ENCODE measurements around the gene ACP6.
A peak's percentile ranks its signal among the peaks of the same experiment; 100 is the strongest.

Gene ACP6

DNA sequence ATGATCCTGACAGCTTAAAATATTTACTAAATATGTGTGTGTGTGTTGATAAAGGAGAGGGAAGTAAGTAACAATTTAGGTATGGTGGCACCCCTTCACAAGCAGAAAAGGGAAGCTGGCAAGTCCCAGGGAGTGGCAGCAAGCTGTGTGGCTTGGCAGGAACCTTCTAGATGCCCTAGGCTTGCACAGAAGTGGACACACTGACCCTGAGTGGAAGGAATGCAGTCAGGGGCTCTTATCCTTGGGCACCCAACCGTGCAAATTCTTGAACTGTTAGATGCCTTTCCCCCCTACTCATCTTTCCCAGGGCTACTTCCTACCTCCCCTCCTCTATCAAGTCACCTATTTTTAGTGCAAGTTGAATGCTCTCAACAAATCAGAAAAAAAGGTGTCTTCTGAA, 18.9 kb downstream of the ACP6 start:
- DNase-seq (ENCODE audit: low spot score), result no peak

- no peak for DNase-seq (ENCODE audit: low spot score)
Observed at GRCh38 chr1:147648933-147649332, 21.4 kb downstream of the ACP6 start.

DNA sequence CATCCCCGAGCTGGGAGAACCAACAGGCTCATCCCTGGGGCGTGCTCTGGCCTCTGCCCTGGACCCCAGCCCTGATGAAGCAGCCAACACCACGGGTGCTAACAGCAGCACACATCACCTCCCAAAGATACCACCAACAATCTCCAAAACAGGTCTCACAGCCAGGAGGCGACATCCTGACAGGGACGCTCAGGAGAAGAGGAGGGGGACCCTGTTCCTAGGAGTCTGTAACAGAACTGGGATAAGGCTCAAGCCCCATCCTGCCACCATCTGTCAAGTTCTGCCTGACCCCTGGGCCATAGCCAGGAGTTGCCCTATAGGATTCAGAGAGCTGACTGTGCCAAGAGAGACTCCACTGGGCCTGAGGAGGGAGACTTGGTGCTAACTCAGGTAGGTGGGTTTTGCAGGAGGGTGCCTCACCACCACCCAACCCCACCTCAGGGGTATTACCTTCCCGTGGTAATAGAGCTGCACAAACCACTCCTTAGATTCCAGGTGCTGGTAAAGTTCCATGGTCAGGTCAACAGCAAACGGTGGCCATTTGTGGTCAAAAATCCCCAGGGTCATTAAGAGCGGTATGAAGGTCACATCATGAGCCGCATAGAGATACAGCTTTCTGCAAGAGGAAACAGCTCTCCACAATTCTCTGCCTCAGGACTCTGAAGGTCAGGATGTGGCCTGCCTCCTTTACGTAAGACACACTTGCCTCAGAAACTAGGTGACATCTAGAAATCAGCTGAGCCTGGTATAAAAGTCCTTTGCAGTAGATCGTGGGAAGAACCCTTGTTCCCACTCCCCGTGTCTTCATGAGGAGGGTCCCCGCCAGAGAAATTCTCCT, 22.3 kb downstream of the ACP6 start:
- no peak for DNase-seq (ENCODE audit: low spot score)

DNA sequence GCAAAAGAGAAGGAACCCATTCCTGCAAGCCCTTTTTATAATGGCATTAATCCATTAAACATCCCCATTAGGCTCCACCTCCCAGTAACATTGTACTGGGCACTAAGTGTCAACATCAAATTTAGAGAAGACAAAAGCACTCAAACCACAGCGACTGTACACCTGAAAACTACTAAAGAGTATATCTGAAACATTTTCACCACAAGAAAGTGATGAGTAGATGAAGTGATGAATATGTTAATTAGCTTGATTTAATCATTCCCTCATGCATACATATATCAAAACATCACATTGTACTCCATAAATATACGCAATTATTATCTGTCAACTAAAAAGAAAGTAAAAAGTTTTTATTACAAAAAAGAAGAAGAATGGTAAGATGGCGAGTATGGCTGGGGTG, 26.4 kb downstream of the ACP6 start:
- DNase-seq (ENCODE audit: low spot score), result no peak

DNA sequence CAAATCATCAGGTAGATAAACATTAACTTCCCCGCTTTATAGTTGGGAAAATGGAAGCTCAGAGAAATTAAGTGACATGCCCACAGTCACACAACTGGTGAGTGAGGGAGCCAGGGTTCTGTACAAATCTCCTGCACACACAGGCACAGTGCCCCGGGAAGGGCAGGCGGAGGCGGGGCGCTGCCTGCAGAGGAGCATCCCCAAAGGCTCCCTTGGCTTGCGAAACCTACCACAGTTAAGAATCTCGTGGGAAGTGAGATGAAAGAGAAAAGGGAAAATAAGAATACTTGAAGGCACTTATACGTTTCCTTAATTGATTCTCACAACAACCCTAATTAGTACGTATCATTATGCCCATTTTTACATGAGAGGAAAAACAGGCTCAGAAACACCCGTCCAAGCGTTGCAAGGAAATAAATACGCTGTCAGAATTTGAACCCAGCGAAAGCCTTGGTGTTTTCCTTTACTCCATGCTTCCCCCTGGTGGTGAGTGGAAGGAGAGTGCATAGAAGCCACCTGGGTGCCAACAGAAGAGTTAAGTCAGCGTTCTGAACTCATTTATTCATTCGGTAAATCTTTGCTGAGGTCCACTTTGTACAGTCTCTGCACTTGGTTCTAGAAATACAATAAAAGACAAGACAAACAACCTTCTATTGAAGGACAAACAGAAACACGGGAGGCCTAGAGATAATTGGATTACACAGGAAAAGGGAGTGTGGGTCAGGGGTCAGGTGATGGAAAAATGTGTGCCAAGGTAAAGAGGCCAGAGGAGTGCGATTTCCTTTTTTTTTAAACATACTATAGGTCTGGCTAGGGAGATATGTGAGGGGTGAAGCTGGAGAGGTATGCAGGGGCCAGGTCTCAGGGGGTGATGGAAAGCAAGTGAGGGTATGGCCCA, 28.4 kb downstream of the ACP6 start:
- peak; percentile 73 for DNase-seq (ENCODE audit: low spot score)

DNA sequence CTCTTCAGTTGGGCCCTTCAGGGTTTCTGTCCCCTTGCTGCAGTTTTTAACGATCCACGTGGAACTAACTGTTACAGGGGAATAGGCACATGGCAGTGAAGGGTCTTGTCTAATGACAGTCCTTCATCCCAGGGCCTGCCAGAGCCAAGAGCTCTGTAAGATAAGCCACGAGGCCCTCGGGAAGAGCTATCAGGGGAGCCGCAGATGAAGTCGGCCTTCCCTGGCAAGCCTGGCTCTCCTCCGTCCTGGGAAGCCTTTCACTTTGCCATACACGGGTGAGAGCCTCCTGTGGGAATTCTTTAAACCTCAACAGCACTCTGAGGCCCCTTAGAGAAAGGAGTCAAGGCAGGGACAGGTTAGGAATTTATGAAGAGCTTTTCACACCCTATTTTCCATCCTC, 29.0 kb downstream of the ACP6 start:
- DNase-seq (ENCODE audit: low spot score), result no peak

DNA sequence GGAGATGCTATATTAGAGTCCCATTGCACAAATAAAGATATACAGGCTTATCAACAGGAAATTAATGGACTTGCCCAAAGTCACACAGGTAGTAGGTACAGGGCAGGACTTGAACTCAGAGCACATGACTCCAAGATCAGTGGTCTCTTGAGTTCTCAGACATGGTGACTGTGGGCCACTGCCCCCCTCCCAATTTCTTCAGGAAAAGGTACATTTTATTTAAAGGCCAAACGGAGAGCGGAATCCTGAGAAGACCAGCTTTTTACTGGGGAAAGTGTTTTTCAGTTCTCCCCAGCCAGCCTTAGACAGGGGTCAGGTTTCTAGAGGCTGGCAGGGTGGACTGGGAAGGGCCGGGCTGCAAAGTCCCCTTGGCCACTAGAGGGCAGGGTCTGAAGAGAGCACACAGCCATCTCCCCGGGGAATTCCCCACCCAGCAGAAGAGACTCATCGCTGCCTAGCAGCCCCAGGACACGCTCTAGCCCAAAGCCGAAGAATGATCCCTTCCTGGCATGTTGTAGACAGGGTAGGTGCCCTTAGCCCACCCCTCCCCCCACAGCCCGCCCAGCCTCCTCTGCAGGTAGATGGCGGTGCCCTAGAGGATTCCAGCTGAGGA, 29.7 kb downstream of the ACP6 start:
- peak; percentile 92 for DNase-seq (ENCODE audit: low spot score)

- no peak for DNase-seq (ENCODE audit: low spot score)
Observed at GRCh38 chr1:147636314-147636713, 34.0 kb downstream of the ACP6 start.

- DNase-seq (ENCODE audit: low spot score), result no peak
Observed at GRCh38 chr1:147635342-147635741, 35.0 kb downstream of the ACP6 start.

DNA sequence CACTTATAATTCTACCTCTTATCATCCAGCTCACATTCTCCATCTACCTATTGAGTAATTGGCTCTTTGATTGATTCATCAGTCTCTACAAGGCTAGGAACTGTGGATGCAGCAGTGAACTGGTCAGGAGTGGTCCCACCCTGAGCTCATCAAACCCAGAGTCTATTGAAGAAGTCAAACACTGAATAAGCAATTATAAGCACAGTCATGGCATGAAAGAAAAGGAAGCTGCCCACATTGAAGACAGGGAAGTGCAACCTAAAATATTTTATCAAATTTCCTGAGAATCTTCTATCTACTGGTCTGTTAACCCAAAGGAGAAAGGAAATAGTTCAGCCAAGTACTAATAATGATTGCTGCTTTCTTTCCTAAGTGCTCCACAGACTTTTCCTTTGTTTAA, 35.7 kb downstream of the ACP6 start:
- no peak for DNase-seq (ENCODE audit: low spot score)

DNA sequence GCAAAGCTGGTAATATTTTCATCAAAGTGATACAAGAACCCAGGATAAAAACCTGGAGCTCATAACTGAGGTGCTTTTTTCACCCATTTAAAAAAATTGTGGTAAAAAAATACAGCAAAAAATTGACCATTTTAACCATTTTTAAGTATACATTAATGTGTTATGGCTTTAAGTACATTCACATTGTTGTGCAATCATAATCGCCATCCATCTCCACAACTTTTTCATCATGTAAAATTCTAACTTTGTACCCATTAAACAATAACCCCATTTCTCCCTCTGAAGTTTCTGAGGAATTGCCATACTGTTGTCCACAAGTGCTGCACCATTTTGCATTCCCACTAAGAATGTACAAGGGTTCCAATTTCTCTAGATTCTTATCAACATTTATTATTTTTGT, 36.6 kb downstream of the ACP6 start:
- no peak for DNase-seq (ENCODE audit: low spot score)

DNA sequence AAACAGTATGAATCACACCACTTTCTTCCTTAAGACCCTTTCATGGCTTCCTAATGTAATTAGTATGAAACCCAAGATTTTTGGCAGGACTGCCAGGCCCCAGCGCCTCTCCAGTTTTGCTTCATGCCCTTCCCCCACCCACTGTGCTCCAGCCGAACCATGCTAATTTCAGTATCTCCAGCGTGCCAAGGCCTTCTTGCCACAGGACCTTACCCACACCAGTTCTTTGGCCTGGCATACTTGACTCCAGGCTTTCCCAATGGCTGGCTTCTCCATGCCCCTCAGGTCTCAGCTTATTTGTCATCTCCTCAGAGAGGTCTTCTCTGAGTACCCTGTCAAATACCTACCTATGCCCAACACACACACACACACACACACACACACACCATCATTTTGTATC, 38.5 kb downstream of the ACP6 start:
- DNase-seq (ENCODE audit: low spot score), result no peak

GRCh38 chr1:147630447-147630846, 39.9 kb downstream of the ACP6 start:
- no peak for DNase-seq (ENCODE audit: low spot score)

DNA sequence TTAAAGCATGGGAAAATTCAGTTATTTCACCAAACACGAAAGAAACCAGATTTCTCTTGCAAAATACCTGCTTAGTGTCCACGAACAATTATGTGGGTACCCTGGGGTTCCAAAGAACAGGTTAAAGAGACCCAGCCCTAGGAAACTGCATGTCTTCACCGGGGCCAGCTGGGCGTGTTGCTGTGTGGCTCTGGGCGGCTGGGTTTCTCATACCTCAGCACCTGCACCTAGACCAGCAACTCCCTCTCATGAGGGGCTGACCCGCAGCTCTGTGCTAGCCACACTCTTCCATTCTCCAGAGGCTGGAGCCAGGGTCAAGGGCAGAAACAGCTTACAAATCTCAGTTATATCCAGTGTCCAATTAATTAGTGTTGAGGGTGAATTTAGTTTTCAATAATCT, 40.3 kb downstream of the ACP6 start:
- DNase-seq (ENCODE audit: low spot score), result no peak

GRCh38 chr1:147628441-147628840, 41.9 kb downstream of the ACP6 start:
- DNase-seq (ENCODE audit: low spot score), result no peak

DNA sequence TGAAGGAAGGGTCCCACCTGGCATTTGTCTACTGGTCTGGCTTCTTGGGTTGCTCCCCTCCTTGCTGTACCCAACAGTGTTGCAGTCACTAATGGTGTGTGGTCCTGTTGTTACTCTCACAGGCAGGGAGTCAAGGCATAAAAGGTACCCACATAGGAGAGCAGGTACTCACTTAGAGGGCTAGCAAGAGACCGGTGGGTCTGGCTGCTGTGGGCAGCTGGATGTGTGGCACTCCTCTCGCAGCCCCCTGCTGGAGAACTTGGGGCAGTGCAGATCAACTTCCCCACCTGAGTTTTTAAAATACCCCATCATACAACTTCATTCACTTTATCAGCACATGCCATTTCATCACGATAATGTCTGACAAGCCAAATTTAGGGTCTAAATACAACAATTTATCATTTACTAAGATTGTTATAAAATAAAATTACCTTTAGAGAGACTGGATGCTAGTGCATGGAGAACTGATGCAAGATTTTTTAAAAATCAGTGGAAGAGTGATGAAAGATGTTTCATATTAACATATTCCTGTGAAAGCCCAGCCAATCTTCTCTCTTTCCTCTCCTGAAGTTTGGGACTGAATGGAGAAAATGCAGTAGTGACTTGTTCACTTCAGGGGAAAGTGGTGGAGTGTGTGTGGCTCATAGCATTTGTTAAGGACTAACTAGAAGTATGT, 42.8 kb downstream of the ACP6 start:
- peak; percentile 87 for DNase-seq (ENCODE audit: low spot score)

- DNase-seq (ENCODE audit: low spot score), result no peak
Observed at GRCh38 chr1:147626739-147627138, 43.6 kb downstream of the ACP6 start.

- DNase-seq (ENCODE audit: low spot score), result no peak
Observed at GRCh38 chr1:147626291-147626690, 44.0 kb downstream of the ACP6 start.

DNA sequence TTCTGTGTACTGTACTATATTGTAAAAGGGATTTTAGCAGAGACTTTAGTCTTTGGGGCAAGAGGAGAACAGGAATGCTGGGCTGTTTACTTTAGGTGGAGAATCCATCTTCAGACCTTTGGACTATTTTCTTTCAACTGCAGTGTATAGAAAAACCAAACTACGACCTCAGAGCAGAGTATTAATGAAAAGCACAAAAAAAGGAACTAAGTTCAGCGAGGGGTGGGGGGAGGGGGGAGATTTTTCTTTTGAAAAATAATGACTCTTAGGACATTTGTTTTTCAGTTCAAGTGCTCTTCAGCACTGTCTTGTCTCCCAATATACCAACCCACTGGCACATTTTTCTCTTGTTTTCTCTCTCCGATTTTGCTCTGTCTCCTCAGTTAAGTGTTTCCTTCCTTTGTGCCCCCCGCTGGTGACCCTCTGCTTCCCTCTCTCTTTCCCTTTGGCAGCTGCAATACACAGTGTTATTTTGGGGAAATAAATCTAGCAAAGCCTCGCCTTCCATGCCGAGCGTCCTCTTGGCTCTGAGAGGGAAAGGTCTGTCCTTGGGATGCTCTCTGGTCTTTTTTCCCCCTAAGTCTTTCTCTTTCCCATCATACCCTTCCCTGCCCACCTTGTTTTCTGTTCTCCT, 44.8 kb downstream of the ACP6 start:
- DNase-seq (ENCODE audit: low spot score), result no peak

- no peak for DNase-seq (ENCODE audit: low spot score)
Observed at GRCh38 chr1:147624529-147624928, 45.8 kb downstream of the ACP6 start.

- no peak for DNase-seq (ENCODE audit: low spot score)
Observed at GRCh38 chr1:147624011-147624410, 46.3 kb downstream of the ACP6 start.

- no peak for DNase-seq (ENCODE audit: low spot score)
Observed at GRCh38 chr1:147622731-147623130, 47.6 kb downstream of the ACP6 start.
